Smooth muscle cell (in vitro differentiated cells): Measurements from ENCODE around the gene EHBP1L1. TPM values are rescaled to one million over a fixed set of nuclear protein-coding genes. Genes with fewer than 3 reads are reported as not detected.

Source experiments
- DNase-seq: peaks from one replicate; lab custom pipeline; 2025; ENCODE audit not compliant: unreplicated experiment; lab: John Stamatoyannopoulos, UW
- H2AFZ ChIP-seq: fragments of 200-600 bp; sonication (generic); 2 replicates; pipeline ENCODE4 v1.6.0; 2016; ENCODE audit warnings: antibody characterized with exemption, low read depth, mild to moderate bottlenecking
- H3F3A ChIP-seq: fragments of 200-600 bp; sonication (generic); 2 replicates; pipeline ENCODE4 v1.6.0; 2017; ENCODE audit warnings: antibody characterized with exemption, low read depth
- H3K27ac ChIP-seq: fragments of 200-600 bp; sonication (generic); 2 replicates; pipeline ENCODE4 v1.5.1; 2016; ENCODE audit warnings: low read depth, mild to moderate bottlenecking
- H3K27me3 ChIP-seq: fragments of 200-600 bp; sonication (generic); 2 replicates; pipeline ENCODE4 v1.6.1; 2016; ENCODE audit warnings: low read depth, mild to moderate bottlenecking
- H3K36me3 ChIP-seq: fragments of 200-600 bp; sonication (generic); 2 replicates; pipeline ENCODE4 v1.5.1; 2016; ENCODE audit warnings: low read depth
- H3K4me1 ChIP-seq: fragments of 200-600 bp; sonication (generic); 2 replicates; pipeline ENCODE4 v1.5.1; 2016; ENCODE audit warnings: low read depth
- H3K4me2 ChIP-seq: fragments of 200-600 bp; sonication (generic); 2 replicates; pipeline ENCODE4 v1.6.0; 2016; ENCODE audit warnings: mild to moderate bottlenecking
- H3K4me3 ChIP-seq: fragments of 200-600 bp; sonication (generic); 2 replicates; pipeline ENCODE4 v1.5.1; 2016; ENCODE audit warnings: mild to moderate bottlenecking
- H3K79me2 ChIP-seq: fragments of 200-600 bp; sonication (generic); 2 replicates; pipeline ENCODE4 v1.6.0; 2016; ENCODE audit warnings: low read depth, mild to moderate bottlenecking
- H3K9ac ChIP-seq: fragments of 200-600 bp; sonication (generic); 2 replicates; pipeline ENCODE4 v1.6.0; 2016; ENCODE audit warnings: low read depth
- H3K9me3 ChIP-seq: fragments of 200-600 bp; sonication (generic); replicated peaks from 2 replicates; pipeline ENCODE4 v1.5.1; 2016; ENCODE audit warnings: low read depth
- H4K20me1 ChIP-seq: fragments of 200-600 bp; sonication (generic); 2 replicates; pipeline ENCODE4 v1.6.0; 2016; ENCODE audit warnings: low read depth
- WGBS: methylation state at CpG from one replicate; pipeline ENCODE4 v1.1.7; 2016; ENCODE audit warnings: low lambda C conversion rate; 5-methylcytosine and 5-hydroxymethylcytosine counted together
- polyA plus RNA-seq: library from polyadenylated mRNA; unstranded; fragments of >200 nt; fragmentation: Nextera tagmentation; extraction: Ambion mirVana; gene quantifications from 2 replicates; pipeline ENCODE4 v1.2.1, GENCODE V29; 2016
- total RNA-seq: library from RNA; depleted of rRNA; stranded (reverse); fragments of >200 nt; gene quantifications from 2 replicates; pipeline ENCODE4 v1.2.3, GENCODE V29; 2014
- TF ChIP-seq, protein P1 (sequence below): fragments of 200-600 bp; sonication (generic); IDR thresholded peaks from 2 replicates; pipeline ENCODE4 v1.5.1; 2017; ENCODE audit warnings: borderline replicate concordance, mild to moderate bottlenecking, antibody characterized with exemption; ENCODE audit not compliant: insufficient read depth, poor library complexity, severe bottlenecking

Gene EHBP1L1
- total and polyA plus RNA-seq, 2 experiments from 2014 or later: 5.1 to 29.5 TPM

DNA sequence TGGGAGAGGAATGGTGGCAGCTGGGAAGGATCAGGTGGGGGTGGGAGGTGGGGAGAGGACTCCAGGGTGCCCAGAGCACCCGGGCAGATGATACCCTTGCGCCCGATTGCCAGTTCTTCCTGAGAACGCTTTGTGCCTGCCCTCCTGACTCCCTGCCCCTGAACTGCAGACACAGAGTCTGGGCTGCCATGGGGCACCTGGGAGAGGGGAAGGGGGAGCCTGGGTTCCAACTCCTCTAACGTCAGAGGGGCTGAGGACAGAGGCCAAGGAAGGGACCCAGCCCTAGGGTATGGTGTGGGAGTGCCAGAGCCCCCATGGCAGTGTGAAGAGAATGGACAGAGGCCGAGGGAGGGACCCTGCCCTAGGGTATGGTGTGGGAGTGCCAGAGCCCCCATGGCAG lies 20.7 kb downstream of the EHBP1L1 start:
- 68% methylated on average over 3 of the region's 6 CpGs for WGBS
- Histone ChIP-seq H3K36me3 (no peaks in the 10 kb centered on the region), H3K9ac (no peak overlapping the region), H3K27me3 (no peaks in the 10 kb centered on the region), H4K20me1 (no peaks in the 10 kb centered on the region), H2AFZ (no peak overlapping the region), H3K79me2 (no peaks in the 10 kb centered on the region), H3K4me3 (no peak overlapping the region), H3K4me1 (peaks cover 11% of the 10 kb centered on the region), H3K27ac (no peak overlapping the region), H3F3A (no peaks in the 10 kb centered on the region), H3K9me3 (no peaks in the 10 kb centered on the region), H3K4me2 (no peak overlapping the region)
- TF ChIP-seq, protein P1, sequence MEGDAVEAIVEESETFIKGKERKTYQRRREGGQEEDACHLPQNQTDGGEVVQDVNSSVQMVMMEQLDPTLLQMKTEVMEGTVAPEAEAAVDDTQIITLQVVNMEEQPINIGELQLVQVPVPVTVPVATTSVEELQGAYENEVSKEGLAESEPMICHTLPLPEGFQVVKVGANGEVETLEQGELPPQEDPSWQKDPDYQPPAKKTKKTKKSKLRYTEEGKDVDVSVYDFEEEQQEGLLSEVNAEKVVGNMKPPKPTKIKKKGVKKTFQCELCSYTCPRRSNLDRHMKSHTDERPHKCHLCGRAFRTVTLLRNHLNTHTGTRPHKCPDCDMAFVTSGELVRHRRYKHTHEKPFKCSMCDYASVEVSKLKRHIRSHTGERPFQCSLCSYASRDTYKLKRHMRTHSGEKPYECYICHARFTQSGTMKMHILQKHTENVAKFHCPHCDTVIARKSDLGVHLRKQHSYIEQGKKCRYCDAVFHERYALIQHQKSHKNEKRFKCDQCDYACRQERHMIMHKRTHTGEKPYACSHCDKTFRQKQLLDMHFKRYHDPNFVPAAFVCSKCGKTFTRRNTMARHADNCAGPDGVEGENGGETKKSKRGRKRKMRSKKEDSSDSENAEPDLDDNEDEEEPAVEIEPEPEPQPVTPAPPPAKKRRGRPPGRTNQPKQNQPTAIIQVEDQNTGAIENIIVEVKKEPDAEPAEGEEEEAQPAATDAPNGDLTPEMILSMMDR: no peak
- DNase-seq: no peak

DNA sequence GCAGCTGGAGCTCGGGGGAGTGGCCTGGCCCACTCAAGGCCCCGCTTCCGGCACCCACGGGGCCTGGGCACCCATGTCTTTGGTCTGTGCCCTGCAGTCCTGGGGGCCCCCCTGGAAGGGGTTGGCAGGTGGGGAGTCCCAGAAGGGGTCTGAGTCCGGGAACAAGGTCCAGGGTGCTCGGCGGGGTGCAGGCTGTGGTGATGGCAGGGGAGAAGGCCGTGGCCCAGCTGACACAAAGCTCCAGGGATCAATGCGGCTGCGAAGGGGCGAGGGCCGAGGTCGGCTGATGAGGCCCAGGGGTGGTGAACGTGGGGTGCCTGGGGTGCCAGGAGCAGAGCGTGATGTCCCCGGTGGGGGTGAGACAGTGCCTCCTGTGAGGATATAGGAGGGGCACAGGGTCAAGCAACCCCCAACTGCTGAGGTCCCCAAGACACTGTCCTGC lies 22.4 kb downstream of the EHBP1L1 start:
- WGBS: 94% methylated on average over 15 of the region's 16 CpGs
- Histone ChIP-seq H3K4me1 (no peaks in the 10 kb centered on the region), H3K4me2 (no peak overlapping the region), H3K9me3 (no peaks in the 10 kb centered on the region), H3K79me2 (no peaks in the 10 kb centered on the region), H4K20me1 (no peaks in the 10 kb centered on the region), H3F3A (no peaks in the 10 kb centered on the region), H3K9ac (no peak overlapping the region), H2AFZ (no peak overlapping the region), H3K27ac (no peak overlapping the region), H3K4me3 (no peak overlapping the region), H3K36me3 (no peaks in the 10 kb centered on the region), H3K27me3 (no peaks in the 10 kb centered on the region)
- no peak for DNase-seq
- TF ChIP-seq, protein P1: no peak

DNA sequence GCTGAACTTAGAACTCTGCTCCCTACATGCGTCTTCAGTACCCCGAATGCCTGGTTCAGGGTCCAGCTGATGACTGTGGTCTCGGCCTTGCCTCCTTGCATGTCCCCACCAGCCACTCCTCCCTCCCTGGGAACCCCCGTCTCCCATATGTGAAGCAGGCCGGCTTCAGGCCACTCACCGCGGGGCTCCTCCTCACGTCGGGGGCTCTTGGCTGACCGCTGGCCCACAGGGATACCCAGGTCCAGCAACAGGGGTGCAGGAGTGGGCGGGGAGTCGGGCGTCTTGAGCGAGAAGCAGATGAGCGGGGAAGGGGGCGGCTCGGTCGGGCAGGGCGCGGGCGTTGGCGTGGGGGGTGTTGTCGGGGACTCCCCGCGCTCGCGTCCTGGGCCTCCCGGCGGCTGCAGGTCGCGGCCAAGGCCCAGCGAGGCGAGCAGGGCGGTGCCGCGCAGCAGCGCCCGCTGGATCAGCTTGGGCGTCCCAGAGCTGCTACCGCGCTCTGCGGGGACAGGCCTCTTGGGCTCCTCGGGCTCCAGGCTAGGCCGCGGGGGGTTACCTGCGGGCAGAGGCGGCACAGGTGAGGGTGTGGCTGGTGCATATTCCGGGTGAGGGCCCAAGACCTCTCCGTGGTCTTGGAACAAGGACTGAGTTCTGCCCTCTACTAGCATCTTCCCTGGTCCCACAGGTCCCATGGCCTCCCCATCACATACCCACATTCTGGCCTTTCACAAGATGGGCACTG lies 23.5 kb downstream of the EHBP1L1 start:
- H2AFZ ChIP-seq: no peak overlapping the region
- no peaks in the 10 kb centered on the region for H3K36me3 ChIP-seq
- no peaks in the 10 kb centered on the region for H3K27me3 ChIP-seq
- H3K27ac ChIP-seq: no peak overlapping the region
- DNase-seq: no peak
- H3K4me2 ChIP-seq: no peak overlapping the region
- H3F3A ChIP-seq: no peaks in the 10 kb centered on the region
- 97% methylated on average over 35 of the region's 49 CpGs for WGBS
- no peak overlapping the region for H3K9ac ChIP-seq
- TF ChIP-seq, protein P1: no peak
- H3K4me1 ChIP-seq: no peaks in the 10 kb centered on the region
- H3K4me3 ChIP-seq: no peak overlapping the region
- H4K20me1 ChIP-seq: no peaks in the 10 kb centered on the region
- no peaks in the 10 kb centered on the region for H3K9me3 ChIP-seq
- no peaks in the 10 kb centered on the region for H3K79me2 ChIP-seq

- H3K27ac ChIP-seq: no peak overlapping the region
- no peak for DNase-seq
- no peaks in the 10 kb centered on the region for H3K79me2 ChIP-seq
Observed at GRCh38 chr11:65599955-65600246, 24.0 kb downstream of the EHBP1L1 start.

More at GRCh38 chr11:65599955-65600246, 24.0 kb downstream of the EHBP1L1 start:
- H3K36me3 ChIP-seq: no peaks in the 10 kb centered on the region
- no peak overlapping the region for H3K9ac ChIP-seq
- H3K27me3 ChIP-seq: no peaks in the 10 kb centered on the region
- TF ChIP-seq, protein P1: no peak
- H3K4me3 ChIP-seq: no peak overlapping the region
- H3K9me3 ChIP-seq: no peaks in the 10 kb centered on the region
- no peaks in the 10 kb centered on the region for H3K4me1 ChIP-seq
- no peak overlapping the region for H3K4me2 ChIP-seq
- 99% methylated on average over 6 of the region's 6 CpGs for WGBS
- H3F3A ChIP-seq: no peaks in the 10 kb centered on the region
- no peaks in the 10 kb centered on the region for H4K20me1 ChIP-seq
- no peak overlapping the region for H2AFZ ChIP-seq
